IPS-18c (cell line): Measurements from ENCODE around the gene C16orf74.

Experiments
- H3K4me3 ChIP-seq: 2 replicates; pipeline ENCODE4 v1.7.0; 2013; ENCODE audit warnings: low read depth, mild to moderate bottlenecking, low read length, moderate library complexity; ENCODE audit not compliant: insufficient read depth
- H3K9me3 ChIP-seq: one replicate; pipeline ENCODE4 v1.6.1; 2013; ENCODE audit warnings: mild to moderate bottlenecking, low read length, moderate library complexity; ENCODE audit not compliant: control insufficient read depth, insufficient read depth

Gene C16orf74

DNA sequence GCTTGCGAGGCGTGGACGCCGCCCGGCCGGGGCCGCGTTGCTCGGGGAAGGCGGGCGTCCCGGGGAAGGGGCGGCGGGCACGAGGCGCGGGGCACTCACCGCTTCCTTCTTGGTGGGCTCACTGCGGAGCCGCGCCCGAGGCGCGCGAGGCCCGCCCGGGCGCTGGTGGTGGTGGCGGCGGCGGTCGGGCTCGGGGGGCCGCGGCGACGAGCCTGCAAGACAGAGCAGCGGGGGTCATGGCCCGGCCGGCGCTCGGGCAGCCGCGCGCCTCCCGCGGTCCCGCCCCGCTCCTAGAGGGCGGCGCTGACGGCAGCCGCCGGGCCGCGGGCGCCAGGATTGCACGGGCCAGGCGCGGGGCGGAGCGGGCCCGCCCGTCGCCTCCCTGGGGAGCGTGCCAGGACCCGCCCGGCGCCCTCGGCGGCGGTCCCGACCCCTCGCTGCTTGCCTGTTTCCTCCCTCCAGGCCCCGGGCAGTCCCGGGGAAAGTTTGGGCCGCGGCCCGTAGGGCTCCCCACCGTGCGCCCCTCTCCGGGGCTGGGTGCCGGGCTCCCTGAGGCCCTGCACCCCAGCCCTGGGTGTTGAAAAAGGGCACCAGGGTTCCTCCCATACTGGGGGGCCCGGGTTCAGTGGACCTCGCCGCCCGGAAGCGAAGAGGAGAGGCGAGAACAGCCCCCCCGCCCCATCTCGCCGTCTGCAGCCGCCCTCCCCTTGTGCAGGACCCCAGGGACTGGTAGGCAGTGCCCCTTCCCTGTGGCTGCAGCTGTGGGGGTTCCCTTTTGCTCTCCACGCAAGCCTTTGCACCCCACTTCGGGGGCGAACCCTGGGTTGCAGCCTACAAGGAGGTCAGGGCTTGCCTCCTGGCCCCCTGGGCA, at the start of gene C16orf74:
TSS of gene C16orf74 (minus strand) at position 270 of the 871 bp plus-strand sequence. CDS start 15,879 bp downstream, outside the sequence.
- H3K4me3 ChIP-seq, result peak within 1 kb of the TSS; percentile 66

DNA sequence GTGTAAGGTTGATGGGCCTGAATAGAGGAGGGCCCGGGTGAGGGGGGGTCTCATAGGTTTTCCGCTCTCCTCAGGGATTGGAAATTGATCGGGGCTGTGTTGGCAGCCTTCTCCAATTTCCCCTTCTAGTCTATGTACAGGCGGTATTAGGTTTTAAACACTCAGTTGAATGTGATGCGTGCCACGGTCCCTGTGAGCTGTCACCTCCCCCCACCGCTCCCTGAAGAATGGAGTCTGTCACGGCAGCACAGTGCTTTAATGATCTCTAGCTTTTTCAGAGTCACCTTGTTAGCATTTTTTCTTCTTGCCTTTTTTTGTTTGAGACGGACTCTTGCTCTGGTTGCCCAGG, 49.4 kb upstream of the C16orf74 start:
- H3K4me3 ChIP-seq, result peak overlapping the region; percentile 94
- H3K9me3 ChIP-seq, result no peaks in the 10 kb centered on the region

More for the DNA sequence above, at the start of gene C16orf74:
- H3K9me3 ChIP-seq, result no peaks in the 10 kb centered on the region

DNA sequence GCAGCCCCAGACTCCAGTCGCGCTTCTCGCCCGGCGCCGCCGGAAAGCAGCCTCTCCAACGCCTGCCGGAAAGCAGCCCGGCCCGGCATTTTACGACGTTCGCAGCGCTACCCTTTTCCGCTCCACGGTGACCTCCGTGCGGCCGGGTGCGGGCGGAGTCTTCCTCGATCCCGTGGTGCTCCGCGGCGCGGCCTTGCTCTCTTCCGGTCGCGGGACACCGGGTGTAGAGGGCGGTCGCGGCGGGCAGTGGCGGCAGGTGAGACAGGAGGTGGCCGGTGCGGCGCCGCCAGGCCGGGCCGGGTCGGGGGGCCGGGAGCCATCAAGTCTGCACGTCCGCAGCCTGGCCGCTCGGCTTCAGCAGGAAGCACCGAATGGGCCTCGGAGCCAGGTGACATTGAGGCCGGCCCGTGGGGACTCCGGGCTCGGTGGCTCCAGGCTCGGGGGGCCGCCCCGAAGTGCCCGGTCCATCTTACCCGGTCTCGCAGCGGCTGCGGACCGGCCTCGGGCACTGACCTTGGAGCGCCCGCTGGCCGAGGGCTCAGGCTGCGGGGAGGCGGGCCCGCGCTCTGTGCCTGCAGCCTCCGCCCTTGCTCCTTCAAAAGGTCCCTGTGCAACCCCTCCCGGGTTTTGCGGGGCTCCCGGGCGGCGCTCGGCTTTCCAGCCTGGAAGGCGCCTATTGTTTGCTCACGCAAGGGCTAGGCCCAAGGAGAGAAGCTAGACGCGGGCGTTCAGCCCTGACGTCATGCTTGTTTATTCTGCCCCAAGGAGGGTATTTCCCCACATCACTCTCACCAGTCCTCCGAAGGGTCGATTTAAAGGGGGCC, 48.8 kb upstream of the C16orf74 start, which contains the start of the genes COX4I1 and EMC8:
TSS of gene COX4I1 (plus strand) at position 199 of the 824 bp plus-strand sequence. CDS start 1,511 bp downstream, outside the sequence.
TSS of gene EMC8 (minus strand) at position 48 of the 824 bp plus-strand sequence. CDS start 249 bp downstream, outside the sequence.
- H3K9me3 ChIP-seq, result no peaks in the 10 kb centered on the region
- H3K4me3 ChIP-seq, result peak within 1 kb of the TSS; percentile 94

DNA sequence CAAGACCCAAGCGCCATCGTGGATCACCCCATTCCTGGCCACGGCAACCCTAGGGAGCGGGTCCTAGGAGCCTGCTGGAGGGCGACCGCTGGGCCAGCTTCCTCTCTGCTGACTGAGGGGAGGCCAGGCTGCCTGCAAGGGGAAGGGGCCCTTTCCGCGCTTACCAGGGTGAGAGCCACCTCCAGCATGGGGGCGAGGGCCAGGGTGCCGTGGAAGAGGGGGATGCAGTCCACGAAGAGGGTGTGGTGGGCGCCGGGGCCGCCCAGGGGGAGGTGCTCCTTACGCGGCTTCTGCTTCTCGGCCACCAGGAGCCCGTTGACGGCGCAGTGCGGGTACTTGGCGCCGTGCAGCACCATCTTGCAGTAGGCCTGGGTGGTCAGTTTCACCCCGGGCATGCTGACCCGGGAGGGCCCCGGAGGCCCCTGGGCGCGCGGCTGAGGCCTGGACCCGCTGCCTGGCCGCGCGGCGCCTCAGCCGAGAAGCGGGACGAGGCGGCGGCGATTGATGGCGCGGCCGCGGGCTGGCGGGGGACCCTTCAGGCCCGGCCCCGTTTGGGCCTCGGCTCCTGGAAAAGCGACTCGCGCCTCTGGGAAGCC, 48.1 kb upstream of the C16orf74 start:
- no peaks in the 10 kb centered on the region for H3K9me3 ChIP-seq
- H3K4me3 ChIP-seq, result peak overlapping the region; percentile 94

DNA sequence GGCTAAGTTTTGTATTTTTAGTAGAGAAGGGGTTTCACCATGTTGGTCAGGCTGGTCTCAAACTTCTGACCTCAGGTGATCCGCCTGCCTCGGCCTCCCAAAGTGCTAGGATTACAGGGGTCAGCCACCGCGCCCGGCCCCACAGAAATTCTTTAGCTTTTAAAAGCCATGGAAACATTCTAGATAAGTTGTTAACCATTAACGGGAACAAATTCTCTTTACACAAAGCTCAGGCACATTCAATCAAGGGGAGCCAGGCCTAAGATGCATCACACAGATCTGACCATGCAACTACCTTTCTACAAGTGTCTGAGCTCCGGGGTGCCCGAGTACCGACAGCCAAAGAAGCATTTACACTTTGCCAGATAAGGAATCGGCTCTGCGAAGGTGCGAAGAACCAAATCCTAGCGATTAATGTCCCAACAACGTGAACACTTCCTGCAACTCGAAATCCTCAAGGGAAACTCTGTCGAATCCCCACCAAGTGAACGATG, 47.4 kb upstream of the C16orf74 start:
- Histone ChIP-seq H3K4me3 (peak overlapping the region; percentile 94), H3K9me3 (no peaks in the 10 kb centered on the region)

DNA sequence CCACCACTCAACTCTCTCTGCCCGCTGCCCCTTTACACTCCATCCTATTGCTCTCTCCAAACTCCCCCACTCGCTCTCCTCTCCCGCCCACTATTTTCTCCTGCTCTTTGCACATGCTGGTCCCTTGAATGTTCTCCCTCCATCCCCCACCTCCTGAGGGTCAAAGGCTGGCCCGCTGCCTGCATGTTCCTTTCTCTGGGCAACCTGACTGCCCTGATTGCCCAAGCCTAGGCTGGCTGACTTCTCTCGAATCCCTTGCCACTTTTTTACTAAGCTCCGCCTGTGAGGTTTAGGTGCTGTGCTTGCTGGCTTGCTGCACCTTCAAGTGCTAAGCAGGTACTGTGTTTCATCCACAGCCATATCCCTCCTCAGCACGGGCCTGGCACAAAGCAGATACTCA, 45.7 kb upstream of the C16orf74 start:
- Histone ChIP-seq H3K9me3 (no peaks in the 10 kb centered on the region), H3K4me3 (no peak overlapping the region)

DNA sequence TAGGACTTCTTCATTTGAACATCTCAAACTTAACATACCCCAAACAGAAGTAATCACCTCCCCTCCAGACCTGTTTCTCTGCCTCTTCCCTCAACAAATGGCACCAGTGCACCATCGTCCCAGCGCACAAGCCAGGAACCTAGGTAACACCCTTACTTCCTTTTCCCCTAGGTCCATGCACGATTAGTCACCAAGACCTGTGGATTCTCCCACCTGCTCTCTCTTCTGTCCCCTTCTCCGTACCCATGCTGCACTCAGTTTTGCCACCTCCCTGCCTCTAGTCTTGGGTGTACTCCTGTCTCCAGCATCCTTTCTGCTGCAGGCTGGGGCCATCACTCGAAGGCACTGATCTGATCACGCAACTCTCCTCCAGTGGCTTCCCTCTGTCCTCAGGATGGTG, 45.3 kb upstream of the C16orf74 start:
- H3K9me3 ChIP-seq, result no peaks in the 10 kb centered on the region

DNA sequence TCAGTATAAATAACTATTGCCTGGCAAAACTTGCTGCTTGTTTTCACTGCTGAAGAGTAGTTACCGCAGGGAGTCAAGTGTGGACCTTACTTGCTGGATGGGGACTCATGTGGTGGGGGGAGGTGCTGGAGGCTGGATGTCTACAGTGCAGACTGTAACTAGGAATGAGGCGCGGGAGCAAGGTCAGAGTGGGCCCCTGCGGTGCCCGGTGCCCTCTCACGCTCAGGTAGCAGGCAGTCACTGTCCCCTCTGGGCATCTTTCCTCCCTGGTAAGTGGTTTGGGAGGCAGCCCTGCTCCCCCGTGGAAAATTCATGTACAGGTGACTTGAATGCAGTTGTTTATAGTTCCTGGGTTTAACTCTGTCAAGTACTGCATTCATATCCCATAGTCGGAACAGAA, 43.8 kb upstream of the C16orf74 start:
- Histone ChIP-seq H3K9me3 (no peaks in the 10 kb centered on the region), H3K4me3 (no peak overlapping the region)

More for the DNA sequence above, 45.3 kb upstream of the C16orf74 start:
- no peak overlapping the region for H3K4me3 ChIP-seq

DNA sequence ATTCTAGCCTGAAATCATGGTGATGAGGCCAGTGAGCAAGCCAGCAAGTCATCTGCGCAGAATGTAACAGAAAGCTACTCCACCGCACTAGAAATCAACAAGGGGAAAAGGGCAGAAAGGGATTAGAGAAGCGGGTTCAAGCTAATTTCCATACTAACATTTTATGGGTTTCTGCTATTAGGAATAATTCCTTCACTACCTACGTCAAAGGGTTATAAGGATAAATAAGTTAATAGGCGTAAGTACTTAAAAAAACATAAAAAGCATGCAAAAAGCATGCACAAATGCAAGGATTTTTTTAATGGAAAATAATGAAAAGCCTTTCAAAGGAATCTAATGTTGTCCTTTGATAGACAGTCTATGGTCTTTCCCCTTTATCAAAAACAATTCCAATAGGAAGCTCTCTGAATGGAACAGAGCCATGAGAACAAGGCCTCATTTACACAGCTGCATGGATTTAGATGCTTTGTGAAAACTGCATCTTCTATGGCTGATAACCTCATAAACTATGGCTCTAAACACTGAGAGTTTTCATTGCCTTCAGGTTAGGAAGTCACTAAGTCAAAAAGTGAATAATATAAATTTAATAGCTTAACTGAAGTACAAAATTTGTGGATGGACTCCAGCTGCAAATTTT, 42.9 kb upstream of the C16orf74 start:
- no peaks in the 10 kb centered on the region for H3K9me3 ChIP-seq
- H3K4me3 ChIP-seq, result no peak overlapping the region

DNA sequence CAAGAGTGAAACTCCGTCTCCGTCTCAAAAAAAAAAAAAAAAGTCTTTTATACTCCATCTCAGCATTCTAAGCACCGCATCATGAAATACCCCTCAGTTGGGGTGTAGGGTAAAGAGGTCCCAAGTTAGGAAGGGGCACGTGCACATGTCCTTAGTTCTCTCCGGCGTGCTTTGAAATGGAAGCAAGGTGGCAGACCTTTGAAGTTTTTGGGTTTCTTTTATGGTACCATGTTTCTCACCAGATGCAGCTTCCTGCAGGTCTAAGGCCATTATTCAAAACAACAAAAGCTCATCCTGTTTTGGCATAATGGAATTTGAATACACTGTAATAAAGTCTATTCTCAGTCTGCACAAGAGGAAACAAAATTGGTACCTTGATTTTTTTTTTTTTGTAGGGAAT, 38.9 kb upstream of the C16orf74 start:
- Histone ChIP-seq H3K9me3 (no peaks in the 10 kb centered on the region), H3K4me3 (no peak overlapping the region)

DNA sequence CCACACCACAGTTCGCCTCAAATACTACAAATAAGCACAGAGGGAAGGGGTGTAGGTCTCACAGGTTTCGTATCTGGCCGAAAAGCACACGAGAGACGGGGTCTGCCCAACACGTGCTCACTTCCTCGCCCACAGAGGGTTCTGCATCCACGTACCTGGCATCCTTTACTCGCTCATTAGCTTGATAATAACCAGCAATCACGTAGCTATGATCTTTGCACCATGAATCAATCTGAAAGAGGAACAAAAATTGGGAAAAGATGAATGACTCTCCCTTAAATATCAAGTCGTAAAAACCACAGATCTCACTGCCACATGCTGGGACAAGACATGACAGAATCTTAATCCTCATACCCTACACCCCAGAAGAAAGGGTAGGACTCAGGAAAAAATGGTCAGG, 37.9 kb upstream of the C16orf74 start:
- H3K4me3 ChIP-seq, result no peak overlapping the region
- H3K9me3 ChIP-seq, result no peaks in the 10 kb centered on the region

DNA sequence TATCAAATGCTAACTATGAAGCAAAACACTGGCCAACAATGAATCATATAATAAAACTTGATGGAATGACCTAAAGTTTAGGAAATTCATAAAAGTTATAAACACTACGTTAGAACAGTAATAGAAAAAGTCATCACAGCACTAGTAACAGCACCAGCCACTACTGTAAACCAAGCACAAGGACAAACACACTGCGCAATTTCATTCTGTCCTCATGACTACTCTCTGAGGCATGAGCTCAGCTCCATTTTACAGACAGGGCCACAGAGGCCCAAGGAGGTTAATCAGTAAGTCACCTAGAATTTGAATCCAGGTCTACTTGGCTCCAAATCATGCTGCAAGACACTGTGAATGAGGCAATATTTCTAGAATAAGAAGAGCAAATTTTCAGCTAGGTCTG, 35.0 kb upstream of the C16orf74 start:
- Histone ChIP-seq H3K4me3 (no peak overlapping the region), H3K9me3 (no peaks in the 10 kb centered on the region)

DNA sequence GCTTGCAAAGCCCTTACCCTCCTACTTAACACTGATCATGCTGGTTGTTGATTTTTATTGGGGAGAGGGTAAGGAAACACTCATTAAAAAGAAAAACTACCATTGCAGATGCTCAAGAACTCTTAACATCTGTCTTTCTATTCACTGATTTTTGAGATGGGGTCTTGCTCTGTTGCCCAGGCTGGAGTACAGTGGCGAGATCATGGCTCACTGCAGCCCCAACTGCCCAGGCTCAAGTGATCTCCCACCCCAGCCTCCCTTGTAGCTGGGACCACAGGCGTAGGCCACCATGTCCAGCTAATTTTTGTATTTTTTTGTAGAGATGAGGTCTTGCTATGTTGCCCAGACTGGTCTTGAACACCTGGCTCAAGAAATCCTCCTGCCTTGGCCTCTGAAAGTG, 33.9 kb upstream of the C16orf74 start:
- H3K4me3 ChIP-seq, result no peak overlapping the region

DNA sequence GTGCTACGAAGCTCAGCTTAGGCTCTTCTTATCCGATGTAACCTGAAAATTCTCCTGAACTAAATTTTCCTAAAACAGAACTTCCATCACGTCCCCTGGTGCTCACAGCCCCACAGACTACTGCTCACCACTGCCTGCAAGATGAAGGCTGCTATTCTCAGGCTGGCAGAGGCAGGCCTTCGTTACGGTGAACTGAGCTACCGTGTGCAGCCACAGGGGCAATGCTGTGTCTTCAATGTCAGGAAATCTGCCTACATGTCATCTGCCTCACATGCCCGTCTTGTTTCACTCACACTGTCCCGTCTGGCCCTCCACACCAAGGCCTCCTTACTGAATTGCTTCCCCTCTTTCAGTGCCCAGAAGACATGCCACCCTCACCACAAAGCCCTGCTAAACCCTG, 32.5 kb upstream of the C16orf74 start:
- no peaks in the 10 kb centered on the region for H3K9me3 ChIP-seq
- H3K4me3 ChIP-seq, result no peak overlapping the region

More for the DNA sequence above, 33.9 kb upstream of the C16orf74 start:
- H3K9me3 ChIP-seq, result no peaks in the 10 kb centered on the region

DNA sequence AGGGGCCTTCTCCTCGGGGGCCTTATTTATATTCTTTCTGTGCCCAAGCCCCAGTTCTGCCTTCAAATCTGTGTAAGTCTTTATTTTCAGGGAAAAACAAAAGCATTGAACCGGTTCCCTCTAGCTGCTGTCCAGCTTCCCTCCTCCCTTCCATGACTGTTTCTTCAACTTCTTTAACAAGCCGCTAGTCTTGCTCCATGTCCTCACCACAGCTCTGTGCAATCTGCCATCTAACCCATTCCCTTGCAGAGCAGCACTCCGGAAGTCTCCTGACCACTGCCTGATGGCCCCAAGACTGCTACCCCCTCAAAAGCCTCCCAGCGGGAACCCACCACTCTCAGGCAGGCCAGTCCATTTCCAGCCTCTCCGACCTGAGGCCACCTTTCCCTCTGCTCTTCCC, 31.6 kb upstream of the C16orf74 start:
- H3K9me3 ChIP-seq, result no peaks in the 10 kb centered on the region

DNA sequence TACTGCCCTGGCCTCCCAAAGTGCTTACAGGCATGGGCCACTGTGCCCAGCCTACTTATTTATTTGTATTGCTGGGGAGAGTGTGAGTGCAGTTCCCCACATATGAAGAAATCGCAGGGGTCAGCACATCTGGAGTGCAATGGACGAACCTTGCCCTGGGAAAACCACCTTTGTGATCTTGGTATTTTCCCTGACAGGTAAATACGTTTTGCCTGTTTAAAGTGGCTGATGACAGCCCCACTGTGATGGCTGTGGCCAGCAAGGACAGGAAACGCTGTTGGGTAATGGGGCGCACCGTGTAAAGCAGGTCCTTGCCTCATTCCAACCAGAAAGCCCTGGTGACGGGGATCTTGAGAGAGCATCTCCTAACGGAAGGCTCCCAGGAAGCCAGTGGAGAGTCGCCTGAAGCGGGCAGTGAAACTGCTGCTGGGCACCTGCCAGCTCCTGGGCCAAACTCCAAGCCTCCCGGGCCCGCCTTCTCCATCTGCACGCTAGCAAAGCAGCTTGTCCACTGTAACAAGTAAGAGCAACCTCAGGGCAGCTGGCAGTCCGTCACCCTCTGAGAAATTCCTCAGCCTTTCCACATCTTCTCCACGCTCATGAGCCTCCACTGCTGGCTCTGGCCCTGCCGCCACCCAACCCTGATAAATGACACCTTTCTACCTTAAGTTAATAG, 30.9 kb upstream of the C16orf74 start:
- Histone ChIP-seq H3K9me3 (no peaks in the 10 kb centered on the region), H3K4me3 (no peak overlapping the region)

More for the DNA sequence above, 31.6 kb upstream of the C16orf74 start:
- no peak overlapping the region for H3K4me3 ChIP-seq
